Head of caudate nucleus (tissue), 42 donors: ENCODE data around the gene FBXO31.

Experiments
- DNase-seq, 42 donors: peaks; one replicate each; pipeline versions ENCODE4 v3.0.0 to v3.0.0-alpha.2; 2020 to 2021; ENCODE audit warnings: mixed read lengths in 7 of 42
- intact Hi-C: fragments of 100-400 bp; cut with DNase I; formaldehyde crosslinking; loops from one replicate; pipeline ENCODE4 v1.15.0; 2022

FBXO31 gene

DNA sequence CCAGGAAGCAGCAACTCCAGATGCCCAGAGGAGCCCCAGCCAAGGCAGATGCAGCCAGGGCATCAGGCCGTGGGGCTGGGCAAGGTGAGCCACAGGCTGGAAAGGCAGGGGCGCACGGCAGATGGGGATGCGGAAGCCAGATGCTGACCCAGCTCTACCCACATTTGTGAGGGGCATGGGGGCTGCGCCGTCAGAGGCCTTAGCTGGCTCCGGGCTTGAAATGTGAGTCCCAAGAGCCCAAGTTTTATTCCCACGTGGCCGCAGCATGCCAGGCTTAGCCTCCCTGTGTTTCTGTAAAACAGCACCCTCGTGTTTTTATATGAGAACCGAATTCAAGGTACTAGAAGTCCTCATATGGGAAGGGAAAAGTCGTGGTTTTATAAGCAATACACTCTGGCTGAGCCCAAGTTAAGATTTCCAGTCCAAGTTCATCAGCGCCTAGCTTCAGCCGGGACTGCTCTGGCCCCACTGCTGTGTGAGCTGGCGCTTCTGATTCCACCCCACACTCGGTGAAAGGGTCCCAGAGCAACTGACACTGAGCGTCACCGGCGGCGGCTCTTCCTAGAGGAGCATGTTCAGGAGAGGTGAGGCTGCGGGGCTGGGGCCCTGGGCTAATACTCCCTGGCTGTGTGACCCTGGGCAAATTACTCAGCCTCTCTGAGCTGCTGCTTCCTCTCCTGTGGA lies 59.7 kb downstream of the FBXO31 start:
- intact Hi-C loops: loop anchor here (10.0 kb wide), 1 partner anchor 151 kb away; no protein-coding TSS in a partner anchor
- no peak for DNase-seq

DNA sequence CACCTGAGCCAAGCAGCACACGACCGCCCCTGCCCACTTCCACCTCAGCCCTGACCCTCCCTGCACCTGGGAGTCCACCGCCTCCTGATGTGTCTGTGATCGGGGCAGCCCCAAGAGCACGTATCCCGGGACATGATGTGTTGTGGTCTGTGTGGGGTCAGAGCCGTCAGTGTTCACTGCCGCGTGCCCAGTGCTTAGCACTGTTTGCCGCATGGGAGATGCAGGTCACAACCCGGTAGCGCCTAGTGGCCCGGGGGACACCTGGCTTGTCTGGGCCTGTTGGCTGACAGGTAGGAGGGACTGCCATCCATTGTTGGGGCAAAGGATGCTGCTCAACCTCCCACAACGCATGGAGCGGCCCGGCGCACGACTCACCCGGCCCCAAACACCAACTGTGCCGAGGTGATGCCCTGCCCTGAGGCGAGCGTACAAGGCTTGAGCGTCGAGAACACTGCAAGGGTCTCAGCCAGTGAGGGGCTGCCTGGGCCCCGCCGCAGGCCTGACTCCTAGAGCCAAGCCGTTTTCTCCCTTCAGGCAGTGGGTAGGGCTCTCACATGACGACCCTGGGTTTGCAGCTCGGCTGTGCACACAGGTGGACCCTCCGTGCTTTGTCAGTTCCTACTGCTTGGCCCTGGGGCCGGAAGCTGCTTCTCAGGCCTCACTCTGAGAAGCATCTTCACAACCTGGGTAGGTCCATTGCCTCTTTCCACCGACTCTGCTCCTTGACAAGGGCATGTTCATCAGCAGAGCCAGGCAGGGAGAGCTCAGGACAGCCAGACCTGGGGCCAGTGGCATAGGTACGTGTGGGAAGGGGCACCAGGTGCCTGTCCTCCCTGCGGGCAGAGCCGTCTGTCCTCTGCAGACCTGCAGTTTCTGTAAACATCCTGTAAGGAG lies 60.5 kb downstream of the FBXO31 start:
- DNase-seq: no peak
- intact Hi-C loops: loop anchor here (10.0 kb wide), 1 partner anchor 152 kb away; no protein-coding TSS in a partner anchor

DNA sequence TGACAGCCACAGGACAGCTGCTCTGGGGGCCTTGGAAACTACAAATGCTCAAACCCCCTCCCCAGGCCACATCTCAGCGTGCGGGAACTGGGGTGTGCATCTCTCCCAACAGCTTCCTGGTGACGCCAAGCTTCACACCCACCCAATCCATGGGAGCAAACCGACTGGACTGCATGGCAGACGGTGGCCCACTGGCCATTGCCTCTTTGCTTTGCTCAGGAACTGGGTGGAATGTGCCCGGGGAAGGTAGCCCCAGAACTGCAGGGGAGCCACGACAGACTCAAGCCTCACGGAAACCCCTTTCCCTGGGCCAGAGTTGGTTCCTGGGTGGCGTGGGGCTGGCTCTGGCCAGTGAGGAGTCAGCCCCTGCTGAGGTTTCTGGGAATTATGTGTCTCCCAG lies 61.2 kb downstream of the FBXO31 start:
- intact Hi-C loops: loop anchor here (10.0 kb wide), 1 partner anchor 152 kb away; no protein-coding TSS in a partner anchor
- DNase-seq: no peak

DNA sequence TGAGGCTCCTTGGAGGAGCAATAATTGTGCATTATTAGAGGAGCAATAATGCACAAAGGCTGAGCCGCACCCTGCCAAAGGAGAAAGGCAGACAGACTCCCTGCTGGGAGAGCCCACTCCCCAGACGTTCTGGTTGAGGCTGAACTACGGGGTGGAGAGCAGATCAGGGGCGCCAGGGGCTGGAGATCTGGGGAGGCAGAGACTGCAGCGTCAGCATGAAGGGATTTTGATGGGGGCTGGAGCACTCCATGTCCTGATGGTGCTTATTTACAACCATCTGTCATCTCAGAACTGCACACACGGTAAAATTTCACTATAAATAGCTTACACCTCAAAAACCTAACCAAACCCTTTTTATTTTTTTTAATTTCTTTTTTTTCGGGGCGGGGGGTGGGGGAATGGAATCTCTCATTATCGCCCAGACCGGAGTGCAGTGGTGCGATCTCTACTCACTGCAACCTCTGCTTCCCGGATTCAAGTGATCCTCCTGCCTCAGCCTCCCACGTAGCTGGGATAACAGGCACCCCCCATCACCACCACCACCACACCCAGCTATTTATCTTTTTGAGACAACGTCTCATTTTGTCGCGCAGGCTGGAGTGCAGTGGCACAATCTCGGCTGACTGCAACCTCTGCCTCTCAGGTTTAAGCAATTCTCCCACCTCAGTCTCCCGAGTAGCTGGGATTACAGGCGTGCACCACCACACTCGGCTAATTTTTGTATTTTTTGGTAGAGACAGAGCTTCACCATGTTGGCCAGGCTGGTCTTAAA lies 62.1 kb downstream of the FBXO31 start:
- no peak for DNase-seq
- intact Hi-C loops: loop anchor here (10.0 kb wide), 1 partner anchor 153 kb away; no protein-coding TSS in a partner anchor

GRCh38 chr16:87320510-87321227 lies 62.9 kb downstream of the FBXO31 start:
- intact Hi-C loops: loop anchor here (10.0 kb wide), 1 partner anchor 154 kb away; no protein-coding TSS in a partner anchor
- DNase-seq: no peak

DNA sequence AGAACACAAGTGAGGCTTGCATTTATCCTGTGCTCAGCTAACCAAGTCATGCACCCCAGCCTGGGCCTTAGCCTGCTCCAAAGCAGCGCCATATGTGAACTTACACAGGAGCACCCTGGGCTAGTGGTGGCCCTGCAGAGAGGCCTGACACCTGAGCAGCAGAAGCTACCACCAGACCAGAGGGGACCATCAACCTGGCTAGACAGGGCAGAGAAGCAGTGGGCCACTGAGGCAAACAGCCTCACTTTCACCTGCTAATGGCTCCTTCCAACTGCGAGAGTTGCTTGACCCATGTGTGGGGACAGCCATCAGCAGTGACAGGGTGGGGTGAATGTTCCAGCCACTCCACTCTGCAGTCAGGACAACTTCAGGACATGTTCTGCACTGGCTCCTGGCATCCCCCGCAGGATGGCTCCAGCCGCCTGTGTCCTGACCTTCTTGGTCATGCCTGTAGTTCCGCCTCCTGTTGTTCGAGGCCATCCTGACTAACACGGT lies 63.5 kb downstream of the FBXO31 start:
- no peak for DNase-seq
- intact Hi-C loops: loop anchor here (5.0 to 10.0 kb wide), 3 partner anchors 62 to 315 kb away; partner anchors contain the start of gene FBXO31

- intact Hi-C loops: loop anchor here (5.0 to 10.0 kb wide), 2 partner anchors 63 to 316 kb away; partner anchors contain the start of gene FBXO31
- DNase-seq: no peak
Observed at GRCh38 chr16:87319011-87319410, 64.6 kb downstream of the FBXO31 start.

GRCh38 chr16:87317750-87318644 lies 65.6 kb downstream of the FBXO31 start:
- intact Hi-C loops: loop anchor here (2.0 to 10.0 kb wide), 3 partner anchors 64 to 317 kb away; partner anchors contain the start of genes FBXO31 and MAP1LC3B
- DNase-seq: peak in 22 of 42 donors; percentile 20 to 73 (median 42)

DNA sequence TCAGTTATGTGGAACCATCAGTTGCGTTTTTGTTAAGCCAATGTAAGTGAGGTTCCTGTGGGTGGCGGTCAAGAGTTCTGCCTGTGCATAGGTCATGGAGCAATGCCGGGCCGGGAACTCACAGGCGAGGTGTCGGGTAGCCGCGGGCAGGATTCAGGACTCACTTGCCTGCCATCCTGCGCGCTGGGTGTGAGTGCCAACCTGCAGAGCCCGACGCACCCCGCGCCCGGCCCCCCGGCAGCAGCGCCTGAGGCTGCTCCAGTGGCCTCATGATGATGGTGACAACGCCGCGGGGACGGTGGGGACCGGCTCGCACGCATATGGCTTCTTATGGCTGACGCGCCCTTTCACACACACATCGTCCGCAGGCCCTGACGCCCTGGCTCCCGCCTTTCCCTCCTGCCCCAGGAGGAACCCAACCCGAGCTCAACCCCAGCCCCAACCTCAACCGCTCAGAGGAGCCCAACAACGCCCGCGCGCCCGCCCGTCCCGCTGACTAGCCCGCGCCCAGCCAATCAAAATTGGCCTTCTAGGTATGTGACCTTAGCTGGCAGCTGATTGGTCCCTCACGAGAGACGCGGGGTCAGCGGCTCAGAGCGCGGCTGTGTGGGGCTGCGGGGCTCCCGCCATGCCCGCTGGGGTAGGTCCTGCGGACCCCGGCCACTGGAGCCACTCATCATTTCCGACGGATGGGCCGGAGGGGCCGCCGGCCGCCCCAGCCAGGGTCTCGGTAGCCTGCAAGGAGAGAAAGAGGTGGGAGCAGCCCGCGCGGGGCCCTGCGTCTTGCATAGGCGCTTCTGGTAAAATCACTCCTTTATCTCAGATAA lies 66.4 kb downstream of the FBXO31 start, which contains the start of gene C16orf95:
Gene C16orf95 (minus strand): TSS at position 470 of the 827 bp plus-strand sequence. CDS start 150 bp downstream, at position 320.
- DNase-seq: peak; percentile 94 to 99 (median 98)
- intact Hi-C loops: loop anchor here (2.0 to 10.0 kb wide), 3 partner anchors 65 to 318 kb away; partner anchors contain the start of genes FBXO31 and MAP1LC3B

GRCh38 chr16:87316450-87316922 lies 67.1 kb downstream of the FBXO31 start:
- intact Hi-C loops: loop anchor here (2.0 to 10.0 kb wide), 3 partner anchors 66 to 318 kb away; partner anchors contain the start of genes FBXO31 and MAP1LC3B
- DNase-seq: no peak

GRCh38 chr16:87314990-87315420 lies 68.6 kb downstream of the FBXO31 start:
- intact Hi-C loops: loop anchor here (5.0 to 10.0 kb wide), 2 partner anchors 67 to 320 kb away; partner anchors contain the start of gene FBXO31
- no peak for DNase-seq

DNA sequence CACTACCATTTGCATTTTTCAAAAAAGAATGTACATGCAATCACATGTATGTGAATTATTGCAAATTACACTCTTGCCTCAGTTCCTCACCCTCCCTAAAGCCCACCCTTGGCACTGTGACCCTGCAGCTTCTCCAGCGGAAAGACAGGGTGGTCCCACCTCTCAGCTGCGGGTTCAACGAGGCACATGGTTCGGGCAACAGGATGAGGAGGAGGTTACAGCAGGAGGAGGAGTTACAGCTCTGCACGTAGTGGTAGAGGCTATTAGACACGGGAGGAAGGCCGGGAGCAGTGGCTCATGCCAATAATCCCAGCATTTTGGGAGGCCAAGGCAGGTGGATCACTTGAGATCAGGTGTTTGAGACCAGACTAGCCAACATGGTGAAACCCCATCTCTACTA lies 71.6 kb downstream of the FBXO31 start:
- DNase-seq: no peak
- intact Hi-C loops: loop anchor here (10.0 kb wide), 1 partner anchor 323 kb away; no protein-coding TSS in a partner anchor

- intact Hi-C loops: loop anchor here (10.0 kb wide), 1 partner anchor 323 kb away; no protein-coding TSS in a partner anchor
- DNase-seq: no peak
Observed at GRCh38 chr16:87311387-87311786, 72.2 kb downstream of the FBXO31 start.

GRCh38 chr16:87310610-87311009 lies 73.0 kb downstream of the FBXO31 start:
- intact Hi-C loops: loop anchor here (10.0 kb wide), 1 partner anchor 324 kb away; no protein-coding TSS in a partner anchor
- DNase-seq: no peak
